Right cardiac atrium (tissue), 5 donors: ENCODE results near the gene ACSM2B. TPM values are rescaled to one million over a fixed set of nuclear protein-coding genes. Genes with fewer than 3 reads are reported as not detected.
"Not testable (repeated sequence)": the region's sequence is repeated elsewhere in the genome, so short reads cannot be mapped to it uniquely, and the experiment has no call there.

Source experiments
- ATAC-seq, 2 donors: fragments of 200-7000 bp; cut with Tn5 transposase; one replicate each; pipeline versions ENCODE4 v1.8.0 to v1.9.1; 2020; ENCODE audit warnings: moderate library complexity in 2 of 2, mild to moderate bottlenecking in 1 of 2
- DNase-seq, 3 donors: peaks; one replicate each; pipeline ENCODE4 v3.0.0-alpha.2; 2020
- H3K27ac ChIP-seq: one replicate; pipeline ENCODE4 v1.5.1; 2013; ENCODE audit warnings: mild to moderate bottlenecking, low read length, control low read depth, moderate library complexity
- H3K27me3 ChIP-seq: one replicate; pipeline ENCODE4 v1.6.1; 2013; ENCODE audit not compliant: control insufficient read depth, insufficient read depth
- H3K4me1 ChIP-seq: one replicate; pipeline ENCODE4 v1.6.1; 2013; ENCODE audit warnings: low read length; ENCODE audit not compliant: control insufficient read depth, insufficient read depth
- H3K4me3 ChIP-seq: one replicate; pipeline ENCODE4 v1.5.1; 2013; ENCODE audit warnings: low read length, control low read depth
- H3K9me3 ChIP-seq: one replicate; pipeline ENCODE4 v1.6.1; 2013; ENCODE audit warnings: low read length; ENCODE audit not compliant: control insufficient read depth
- WGBS: extraction: QIAGEN DNeasy Blood & Tissue Kit; methylation state at CpG from one replicate; pipeline ENCODE4 v1.1.7; 2013; 5-methylcytosine and 5-hydroxymethylcytosine counted together
- intact Hi-C, 4 donors: fragments of 100-400 bp; cut with DNase I; formaldehyde crosslinking; loops; one replicate each; pipeline versions ENCODE4 v1.11.0 to v1.14.0; 2022 to 2023
- long read RNA-seq, 4 donors: library from polyadenylated mRNA; unstranded; transcript quantifications; one replicate each; pipeline ENCODE4 v2.0.0, GENCODE V29; 2020 to 2021
- polyA plus RNA-seq: library from polyadenylated mRNA; stranded (reverse); fragments of 200-250 nt; gene quantifications from one replicate; pipeline ENCODE4 v1.2.3, GENCODE V29; 2013
- total RNA-seq, 4 donors: library from RNA; stranded (reverse); fragmentation: NEBNext Ultra II Directional; extraction: Animal tissue kit (Norgen Biotek cat#: 25700); gene quantifications; one replicate each; pipeline ENCODE4 v1.2.1, GENCODE V29; 2021
- donor health status: healthy with polysubstance abuse.
- donor health status: DM: no; HTN: yes; CAD: no.
- donor health status: DM: no; HTN: no; CAD: no.
- donor health status: DM: no; HTN: yes; CAD: no; lungs with severe emphysema.
- donor health status: DM: yes; HTN: yes; CAD: no.

Gene ACSM2B, protein sequence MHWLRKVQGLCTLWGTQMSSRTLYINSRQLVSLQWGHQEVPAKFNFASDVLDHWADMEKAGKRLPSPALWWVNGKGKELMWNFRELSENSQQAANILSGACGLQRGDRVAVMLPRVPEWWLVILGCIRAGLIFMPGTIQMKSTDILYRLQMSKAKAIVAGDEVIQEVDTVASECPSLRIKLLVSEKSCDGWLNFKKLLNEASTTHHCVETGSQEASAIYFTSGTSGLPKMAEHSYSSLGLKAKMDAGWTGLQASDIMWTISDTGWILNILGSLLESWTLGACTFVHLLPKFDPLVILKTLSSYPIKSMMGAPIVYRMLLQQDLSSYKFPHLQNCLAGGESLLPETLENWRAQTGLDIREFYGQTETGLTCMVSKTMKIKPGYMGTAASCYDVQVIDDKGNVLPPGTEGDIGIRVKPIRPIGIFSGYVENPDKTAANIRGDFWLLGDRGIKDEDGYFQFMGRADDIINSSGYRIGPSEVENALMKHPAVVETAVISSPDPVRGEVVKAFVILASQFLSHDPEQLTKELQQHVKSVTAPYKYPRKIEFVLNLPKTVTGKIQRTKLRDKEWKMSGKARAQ
- not detected for total RNA-seq
- polyA plus RNA-seq, result not detected
- long read RNA-seq, donor 1, result 0 reads
- long read RNA-seq, donor 2, result 0 reads
- long read RNA-seq, donor 3, result 0 reads
- long read RNA-seq, donor 4, result 0 reads

DNA sequence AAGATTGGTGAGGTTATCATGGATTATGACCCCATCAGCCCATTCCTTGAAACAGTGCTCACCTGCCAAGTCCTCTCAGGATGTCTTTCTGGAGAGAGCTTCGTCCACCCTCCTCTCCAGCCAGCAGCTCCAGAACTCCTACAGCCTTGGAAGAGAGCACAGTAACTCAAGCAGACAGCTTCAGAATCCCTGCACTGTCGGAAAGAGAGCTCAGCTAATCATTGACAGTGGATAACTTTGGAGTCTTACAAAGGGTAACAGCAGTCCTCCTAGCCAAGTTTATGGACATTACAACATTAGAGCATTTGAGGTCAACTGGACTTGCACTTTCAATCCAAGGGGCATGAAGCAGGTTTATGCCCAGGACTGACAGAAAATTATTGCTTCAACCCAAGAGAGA lies at the start of gene ACSM2B:
ACSM2B (minus strand) TSS at position 223 of the 400 bp plus-strand sequence. CDS start 11,522 bp downstream, outside the sequence.
- H3K4me1 ChIP-seq, H3K9me3 ChIP-seq, H3K4me3 ChIP-seq, DNase-seq, ATAC-seq, H3K27ac ChIP-seq, intact Hi-C loops, H3K27me3 ChIP-seq: not testable (repeated sequence)
- WGBS, result 42% methylated on average over 2 of the region's 2 CpGs

DNA sequence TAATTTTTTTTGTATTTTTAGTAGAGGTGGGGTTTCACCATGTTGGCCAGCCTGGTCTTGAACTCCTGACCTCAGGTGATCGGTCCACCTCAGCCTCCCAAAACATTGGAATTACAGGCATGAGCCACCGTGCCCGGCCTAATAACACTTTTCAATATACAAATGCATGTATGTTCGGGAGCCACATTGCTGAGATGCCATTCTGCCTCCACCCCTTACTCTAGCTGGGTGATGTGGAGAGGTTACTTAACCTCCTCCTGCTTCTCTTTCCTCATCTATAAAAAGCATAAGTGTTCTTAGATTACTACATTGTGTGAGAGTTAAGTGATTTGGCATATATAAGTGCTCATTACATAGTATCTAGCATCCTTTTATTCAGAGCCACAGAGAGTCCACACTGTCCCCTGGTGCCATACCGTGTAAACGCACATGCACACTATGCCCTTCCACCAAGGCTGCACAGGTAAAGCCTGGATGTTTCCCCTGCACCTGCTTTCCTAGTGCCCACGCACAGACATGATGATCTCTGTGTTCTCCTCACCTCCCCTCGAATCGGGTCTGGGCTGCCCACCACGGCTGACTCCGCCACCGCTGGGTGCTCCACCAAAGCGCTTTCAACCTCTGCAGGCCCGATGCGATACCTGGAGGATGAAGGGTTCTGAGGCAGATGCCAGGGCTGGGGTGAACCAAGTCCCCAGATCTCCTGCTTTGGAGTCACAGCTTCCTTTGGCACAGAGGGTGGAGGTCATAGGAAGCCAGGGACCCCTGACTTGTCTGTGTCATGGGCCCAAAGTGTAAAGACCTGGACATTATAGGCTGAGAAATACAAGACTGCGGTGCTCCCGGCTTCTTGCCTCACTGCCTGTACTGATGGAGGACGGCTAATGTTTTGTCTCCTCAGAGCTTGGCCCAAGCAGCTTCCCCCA lies 49.0 kb upstream of the ACSM2B start:
- Histone ChIP-seq H3K9me3 (no peaks in the 10 kb centered on the region), H3K27ac (no peak overlapping the region), H3K4me1 (no peaks in the 10 kb centered on the region), H3K27me3 (no peaks in the 10 kb centered on the region), H3K4me3 (no peak overlapping the region)
- intact Hi-C loops, result no loop called here
- WGBS, result 88% methylated on average over 18 of the region's 18 CpGs
- no peak for DNase-seq
- ATAC-seq, result peak in 1 of 2 donors; percentile 14

DNA sequence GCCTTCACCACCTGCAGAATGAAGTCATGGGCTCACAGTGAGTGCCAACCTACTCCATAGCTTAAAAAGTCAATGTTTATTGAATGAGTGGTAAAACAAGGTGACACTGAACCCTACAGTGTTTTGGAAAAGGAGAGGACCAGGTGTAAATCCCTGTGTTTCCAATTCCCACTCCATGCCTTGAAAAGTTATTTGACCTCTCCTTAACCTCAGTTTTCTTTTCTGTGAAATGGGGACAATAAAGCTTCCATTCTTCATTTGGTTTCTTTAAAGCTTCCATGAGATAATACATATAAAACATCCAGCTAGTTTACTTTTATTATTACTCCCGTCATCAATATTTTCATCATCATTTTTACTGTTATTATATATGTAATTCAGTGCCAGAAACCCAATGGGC lies 48.0 kb upstream of the ACSM2B start:
- intact Hi-C loops, result no loop called here
- WGBS, result 94% methylated on average over 1 of the region's 1 CpG
- Histone ChIP-seq H3K4me1 (no peaks in the 10 kb centered on the region), H3K27me3 (no peaks in the 10 kb centered on the region), H3K4me3 (no peak overlapping the region), H3K9me3 (no peaks in the 10 kb centered on the region), H3K27ac (no peak overlapping the region)
- ATAC-seq (no peak), DNase-seq (no peak)

DNA sequence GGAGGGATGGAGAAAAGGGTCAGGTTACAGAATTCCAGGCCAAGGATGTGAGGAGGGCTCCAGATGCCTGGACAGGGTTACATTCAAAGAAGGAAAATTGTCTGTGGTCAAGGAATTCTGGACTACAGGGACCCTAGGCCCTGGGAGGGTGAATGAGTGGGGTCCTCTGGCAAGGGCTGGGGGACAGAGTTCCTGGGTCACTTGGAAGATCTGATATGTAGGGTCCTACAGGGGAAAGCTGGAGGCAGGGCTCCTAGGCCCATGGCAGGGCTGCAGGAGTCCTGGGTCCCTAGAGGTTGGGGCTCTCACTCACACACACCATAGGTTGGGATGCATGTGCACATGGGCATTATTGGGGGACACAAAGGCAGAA lies 46.3 kb upstream of the ACSM2B start:
- ATAC-seq, result no peak

DNA sequence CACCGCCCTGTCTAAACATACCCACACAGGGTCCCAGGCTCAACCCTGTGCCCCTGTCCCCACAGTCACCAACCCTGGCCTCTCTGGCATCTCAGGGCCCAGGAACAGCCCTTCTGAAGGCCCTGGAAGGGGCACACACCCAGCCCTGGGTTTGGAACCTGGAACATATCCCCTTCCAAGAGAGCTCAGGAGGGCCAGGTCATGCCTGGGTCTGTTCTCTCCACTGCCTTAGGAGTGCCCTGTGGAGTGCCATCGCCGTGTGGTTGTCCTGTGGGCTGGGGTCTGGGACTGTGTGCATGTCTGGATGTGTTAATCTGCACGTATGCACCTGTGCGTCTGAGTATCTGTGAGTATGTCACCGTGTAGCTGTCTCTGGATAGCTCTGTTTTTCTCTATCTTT lies 45.2 kb upstream of the ACSM2B start:
- Histone ChIP-seq H3K9me3 (no peaks in the 10 kb centered on the region), H3K4me1 (no peaks in the 10 kb centered on the region), H3K27me3 (no peaks in the 10 kb centered on the region), H3K27ac (no peak overlapping the region), H3K4me3 (no peak overlapping the region)
- peak; percentile 18 to 31 for ATAC-seq
- intact Hi-C loops, result no loop called here
- WGBS, result 88% methylated on average over 6 of the region's 6 CpGs
- no peak for DNase-seq

More for the DNA sequence above, 46.3 kb upstream of the ACSM2B start:
- Histone ChIP-seq H3K27me3 (no peaks in the 10 kb centered on the region), H3K4me3 (no peak overlapping the region), H3K27ac (no peak overlapping the region), H3K4me1 (no peaks in the 10 kb centered on the region), H3K9me3 (no peaks in the 10 kb centered on the region)
- intact Hi-C loops, result no loop called here
- no peak for DNase-seq

DNA sequence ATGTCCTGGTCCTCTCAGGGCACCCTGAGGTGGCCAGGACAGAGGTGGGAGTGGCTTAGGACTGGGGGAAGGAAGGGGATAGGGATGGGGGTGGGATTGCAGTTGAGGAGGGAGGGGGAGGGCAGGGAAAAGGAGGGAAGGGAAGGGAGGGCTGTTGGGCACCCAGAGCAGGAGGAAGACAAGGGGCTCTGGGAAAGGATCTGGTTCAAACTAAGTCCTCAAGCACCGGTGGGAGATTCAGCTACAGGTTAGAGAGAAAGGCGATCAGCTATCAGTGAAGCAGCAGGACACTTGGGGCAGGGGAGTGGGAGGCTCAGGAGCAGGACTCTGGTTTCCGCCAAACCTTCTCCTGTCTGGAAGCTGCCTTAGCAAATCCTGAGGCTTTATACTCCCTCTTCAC lies 44.6 kb upstream of the ACSM2B start:
- Histone ChIP-seq H3K27me3 (no peaks in the 10 kb centered on the region), H3K27ac (no peak overlapping the region), H3K4me1 (no peaks in the 10 kb centered on the region), H3K4me3 (no peak overlapping the region), H3K9me3 (no peaks in the 10 kb centered on the region)
- intact Hi-C loops, result no loop called here
- WGBS, result 76% methylated on average over 3 of the region's 3 CpGs
- DNase-seq, result no peak
- no peak for ATAC-seq

DNA sequence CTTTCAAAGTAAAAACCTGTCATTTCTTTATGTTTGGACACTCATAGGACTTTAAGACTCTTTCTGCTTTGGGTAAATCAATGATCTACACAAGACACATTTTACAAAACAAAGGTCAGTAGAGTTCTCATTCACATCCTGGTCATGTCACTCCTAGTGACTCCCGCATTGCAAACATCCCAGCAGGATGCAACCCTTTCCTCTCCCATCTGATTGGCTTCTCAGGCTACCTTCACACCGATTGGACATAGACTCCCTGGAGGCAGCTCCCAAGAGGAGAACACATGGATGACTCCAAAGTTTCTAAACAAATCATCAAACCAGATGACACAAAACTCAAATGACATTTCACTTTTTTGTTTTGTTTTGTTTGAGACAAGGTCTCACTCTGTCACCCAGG lies 43.8 kb upstream of the ACSM2B start:
- WGBS, result 61% methylated on average over 2 of the region's 2 CpGs
- intact Hi-C loops, result no loop called here
- H3K27me3 ChIP-seq, result no peaks in the 10 kb centered on the region
- ATAC-seq, result no peak
- no peak overlapping the region for H3K4me3 ChIP-seq
- no peaks in the 10 kb centered on the region for H3K4me1 ChIP-seq
- no peak overlapping the region for H3K27ac ChIP-seq
- H3K9me3 ChIP-seq, result no peaks in the 10 kb centered on the region
- no peak for DNase-seq

DNA sequence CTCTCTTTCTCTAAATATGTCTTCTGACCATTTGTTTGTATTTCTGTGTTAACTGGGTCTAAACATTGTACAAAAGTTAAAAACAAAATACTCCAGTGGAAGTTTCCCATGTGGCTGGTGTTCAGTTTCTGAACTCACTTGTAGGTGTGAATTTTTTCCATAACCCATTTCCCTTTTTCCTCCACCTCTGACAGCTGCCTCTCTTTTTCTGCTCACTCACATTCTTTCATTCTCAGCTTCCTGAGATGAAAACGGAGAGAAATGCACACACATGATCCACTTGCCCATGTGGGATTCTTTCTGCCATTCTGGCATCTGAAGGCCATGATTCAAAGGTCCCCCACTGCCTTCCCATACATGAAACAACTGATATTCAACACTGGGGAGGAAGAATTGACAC lies 41.1 kb upstream of the ACSM2B start:
- H3K27ac ChIP-seq, result no peak overlapping the region
- H3K9me3 ChIP-seq, result no peaks in the 10 kb centered on the region
- intact Hi-C loops, result no loop called here
- ATAC-seq (no peak), DNase-seq (no peak)
- no peaks in the 10 kb centered on the region for H3K27me3 ChIP-seq
- WGBS, result 34% methylated on average over 1 of the region's 1 CpG
- H3K4me1 ChIP-seq, result peaks cover 5% of the 10 kb centered on the region
- no peak overlapping the region for H3K4me3 ChIP-seq

DNA sequence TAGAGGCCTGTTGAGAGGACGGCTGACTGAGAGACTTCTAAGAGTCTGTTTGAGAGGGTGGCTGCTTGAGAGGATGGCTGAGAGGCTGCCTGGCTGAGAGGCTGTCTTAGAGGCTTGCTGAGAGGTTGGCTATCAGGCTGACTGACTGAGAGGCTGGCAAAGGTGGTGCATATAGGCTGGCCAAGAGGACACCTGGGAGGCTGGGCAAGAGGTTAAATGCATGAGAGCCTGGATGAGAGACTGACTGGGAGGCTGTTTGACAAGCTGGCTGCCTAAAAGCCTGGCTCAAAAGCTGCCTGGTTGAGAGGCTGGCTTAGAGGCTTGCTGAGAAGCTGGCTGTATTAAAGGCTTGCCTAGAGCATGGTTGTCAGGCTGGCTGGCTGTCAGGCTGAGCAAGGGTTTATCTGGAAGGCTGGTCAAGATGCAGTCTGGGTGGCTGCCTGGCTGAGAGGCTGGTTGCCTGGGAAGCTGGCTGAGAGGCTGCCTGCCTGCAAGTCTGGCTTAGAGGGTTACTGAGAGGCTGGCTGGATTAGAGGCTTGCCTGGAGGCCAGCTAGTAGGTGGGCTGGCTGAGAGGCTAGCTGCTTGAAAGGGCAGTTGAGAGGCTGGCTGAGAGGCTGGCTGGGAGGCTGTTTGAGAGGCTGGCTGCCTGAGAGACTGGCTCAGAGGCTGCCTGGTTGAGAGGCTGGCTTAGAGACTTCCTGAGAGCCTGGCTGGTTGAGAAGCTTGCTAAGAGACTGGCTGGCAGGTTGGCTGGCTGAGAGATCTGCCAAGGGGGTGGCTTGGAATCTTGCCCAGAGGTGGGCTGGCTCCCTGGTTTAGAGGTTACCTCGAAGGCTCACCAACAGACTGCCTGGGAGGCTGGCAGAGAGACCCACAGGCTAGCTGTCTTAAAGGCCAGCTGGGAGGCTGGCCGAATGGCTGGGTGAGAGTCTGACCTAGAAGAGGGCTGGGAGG lies 38.3 kb upstream of the ACSM2B start:
- Histone ChIP-seq H3K4me1 (peaks cover 15% of the 10 kb centered on the region), H3K27me3 (no peaks in the 10 kb centered on the region), H3K27ac (no peak overlapping the region), H3K4me3 (no peak overlapping the region), H3K9me3 (no peaks in the 10 kb centered on the region)
- intact Hi-C loops, result no loop called here
- no peak for ATAC-seq
- 54% methylated on average over 3 of the region's 3 CpGs for WGBS
- peak; percentile 12 to 64 (median 58) for DNase-seq

DNA sequence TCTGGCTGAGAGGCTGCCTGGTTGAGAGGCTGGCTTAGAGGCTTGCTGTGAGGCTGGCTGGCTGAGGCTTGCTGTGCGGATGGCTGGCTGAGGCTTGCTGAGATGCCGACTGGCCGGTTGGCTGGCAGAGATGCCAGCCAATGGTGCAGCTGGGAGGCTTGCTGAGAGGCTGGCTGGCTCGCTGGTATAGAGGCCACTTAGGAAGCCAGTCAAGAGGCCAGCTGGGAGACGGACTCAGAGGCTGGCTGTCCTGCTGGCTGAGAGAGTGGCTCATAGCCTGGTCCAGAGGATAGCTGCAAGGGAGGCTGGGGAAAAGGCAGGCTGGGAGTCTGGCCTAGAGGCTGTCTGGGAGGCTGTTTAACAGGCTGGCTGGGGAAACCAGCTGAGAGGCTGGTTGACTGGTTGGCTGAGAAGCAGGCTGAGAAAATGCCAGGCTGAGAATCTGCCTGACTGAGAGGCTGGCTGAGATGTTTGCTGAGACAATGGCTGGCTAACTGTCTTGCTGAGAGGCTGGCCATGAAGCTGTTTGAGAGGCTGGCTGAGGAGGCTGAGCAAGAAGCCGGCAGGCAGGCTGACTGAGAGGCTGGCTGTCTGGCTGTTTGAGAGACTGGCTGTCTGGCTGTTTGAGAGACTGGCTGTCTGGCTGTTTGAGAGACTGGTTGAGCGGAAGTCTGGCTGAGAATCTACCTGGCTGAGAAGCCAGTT lies 37.5 kb upstream of the ACSM2B start:
- no peak overlapping the region for H3K4me3 ChIP-seq
- no peak for ATAC-seq
- DNase-seq, result no peak
- H3K27ac ChIP-seq, result peak overlapping the region; percentile 12
- intact Hi-C loops, result no loop called here
- peaks cover 15% of the 10 kb centered on the region for H3K4me1 ChIP-seq
- H3K9me3 ChIP-seq, result no peaks in the 10 kb centered on the region
- H3K27me3 ChIP-seq, result no peaks in the 10 kb centered on the region
- WGBS, result 82% methylated on average over 7 of the region's 7 CpGs
